DOHH2 (cell line): ENCODE data around the gene CCR5AS.
"Not testable (repeated sequence)": the region's sequence is repeated elsewhere in the genome, so short reads cannot be mapped to it uniquely, and the experiment has no call there.

Experiments
- H3F3A ChIP-seq: fragments of 200-600 bp; sonication (generic), shearing (Covaris generic); 2 replicates; pipeline ENCODE4 v1.6.0; 2016; ENCODE audit warnings: antibody characterized with exemption, mild to moderate bottlenecking; ENCODE audit not compliant: control insufficient read depth, insufficient read depth
- H3K27ac ChIP-seq: fragments of 200-600 bp; sonication (generic); 2 replicates; pipeline ENCODE4 v1.5.1; 2014; ENCODE audit warnings: low read depth, mild to moderate bottlenecking, low read length, moderate library complexity
- H3K27me3 ChIP-seq: fragments of 200-600 bp; sonication (generic); 2 replicates; pipeline ENCODE4 v1.6.1; 2014; ENCODE audit warnings: mild to moderate bottlenecking, low read length, mixed read lengths; ENCODE audit not compliant: control insufficient read depth
- H3K36me3 ChIP-seq: fragments of 200-600 bp; sonication (generic); 2 replicates; pipeline ENCODE4 v1.6.1; 2014; ENCODE audit warnings: mild to moderate bottlenecking, low read length, moderate library complexity, mixed read lengths; ENCODE audit not compliant: control insufficient read depth
- H3K4me1 ChIP-seq: fragments of 200-600 bp; sonication (generic); 2 replicates; pipeline ENCODE4 v1.6.1; 2014; ENCODE audit warnings: mild to moderate bottlenecking, low read length, mixed read lengths; ENCODE audit not compliant: control insufficient read depth
- H3K4me2 ChIP-seq: fragments of 200-600 bp; sonication (generic); 2 replicates; pipeline ENCODE4 v1.6.0; 2014; ENCODE audit warnings: mild to moderate bottlenecking, low read length, moderate library complexity
- H3K4me3 ChIP-seq: fragments of 200-600 bp; sonication (generic); 2 replicates; pipeline ENCODE4 v1.5.1; 2014; ENCODE audit warnings: mild to moderate bottlenecking, low read length, mixed read lengths
- H3K79me2 ChIP-seq: fragments of 200-600 bp; sonication (generic); 2 replicates; pipeline ENCODE4 v1.6.1; 2014; ENCODE audit warnings: mild to moderate bottlenecking, low read length, mixed read lengths; ENCODE audit not compliant: control insufficient read depth
- H3K9me2 ChIP-seq: fragments of 200-600 bp; sonication (generic); replicated peaks from 2 replicates; pipeline ENCODE4 v1.6.1; 2014; ENCODE audit warnings: mild to moderate bottlenecking, low read length, mixed read lengths; ENCODE audit not compliant: control insufficient read depth
- H3K9me3 ChIP-seq: fragments of 200-600 bp; sonication (generic); 2 replicates; pipeline ENCODE4 v1.6.1; 2014; ENCODE audit warnings: antibody characterized with exemption, low read length, mixed read lengths; ENCODE audit not compliant: control insufficient read depth, insufficient read depth
- H4K20me1 ChIP-seq: fragments of 200-600 bp; sonication (generic); 2 replicates; pipeline ENCODE4 v1.6.0; 2014; ENCODE audit warnings: low read depth, mild to moderate bottlenecking, antibody characterized with exemption, low read length, moderate library complexity; ENCODE audit not compliant: control insufficient read depth, insufficient read depth
- EZH2phosphoT487 ChIP-seq: fragments of 200-600 bp; sonication (generic); IDR thresholded peaks from 2 replicates; pipeline ENCODE4 v1.6.1; 2017; ENCODE audit warnings: borderline replicate concordance, mild to moderate bottlenecking, antibody characterized with exemption, low read length, moderate library complexity, mixed read lengths
- TF ChIP-seq, protein P1 (sequence below): fragments of 200-600 bp; sonication (generic); IDR thresholded peaks from one replicate; pipeline ENCODE4 v1.5.1; 2014; ENCODE audit warnings: antibody characterized with exemption, mild to moderate bottlenecking, low read depth, low read length; ENCODE audit not compliant: poor library complexity, severe bottlenecking

Gene CCR5AS

DNA sequence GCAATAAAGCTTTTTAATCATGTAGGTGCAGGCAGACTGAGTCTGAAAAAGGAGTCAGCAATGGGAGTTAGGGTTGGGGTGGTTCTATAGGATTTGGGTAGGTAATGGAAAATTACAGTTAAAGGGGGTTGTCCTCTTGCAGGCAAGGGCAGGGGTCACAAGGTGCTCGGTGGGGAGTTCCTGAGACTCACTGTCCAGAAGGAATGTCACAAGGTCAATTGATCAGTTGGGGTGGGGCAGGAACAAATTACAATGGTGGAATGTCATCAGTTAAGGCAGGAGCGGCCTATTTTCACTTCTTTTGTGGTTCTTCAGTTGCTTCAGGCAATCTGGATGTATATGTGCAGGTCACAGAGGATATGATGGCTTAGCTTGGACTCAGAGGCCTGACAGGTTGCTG, 13.9 kb downstream of the CCR5AS start:
- Histone ChIP-seq H3K4me3 (no peak overlapping the region), H3K9me2 (no peaks in the 10 kb centered on the region), H3K27ac (no peak overlapping the region)

GRCh38 chr3:46391526-46391925, 15.3 kb downstream of the CCR5AS start:
- not testable (repeated sequence) for H3K4me1 ChIP-seq, H3F3A ChIP-seq, H3K27me3 ChIP-seq, H3K4me2 ChIP-seq, H3K36me3 ChIP-seq, H3K9me3 ChIP-seq, H3K4me3 ChIP-seq, H3K79me2 ChIP-seq, H3K27ac ChIP-seq, H3K9me2 ChIP-seq, H4K20me1 ChIP-seq

More for the DNA sequence above, 13.9 kb downstream of the CCR5AS start:
- no peak overlapping the region for H3K4me2 ChIP-seq
- no peaks in the 10 kb centered on the region for H3K4me1 ChIP-seq
- H3F3A ChIP-seq, result no peaks in the 10 kb centered on the region
- H4K20me1 ChIP-seq, result no peaks in the 10 kb centered on the region
- no peaks in the 10 kb centered on the region for H3K9me3 ChIP-seq
- H3K36me3 ChIP-seq, result no peaks in the 10 kb centered on the region
- H3K27me3 ChIP-seq, result 0 out of 2 replicates have a peak, but pooled peaks cover 4% of the 10 kb centered on the region
- H3K79me2 ChIP-seq, result no peaks in the 10 kb centered on the region
- TF ChIP-seq, protein P1, sequence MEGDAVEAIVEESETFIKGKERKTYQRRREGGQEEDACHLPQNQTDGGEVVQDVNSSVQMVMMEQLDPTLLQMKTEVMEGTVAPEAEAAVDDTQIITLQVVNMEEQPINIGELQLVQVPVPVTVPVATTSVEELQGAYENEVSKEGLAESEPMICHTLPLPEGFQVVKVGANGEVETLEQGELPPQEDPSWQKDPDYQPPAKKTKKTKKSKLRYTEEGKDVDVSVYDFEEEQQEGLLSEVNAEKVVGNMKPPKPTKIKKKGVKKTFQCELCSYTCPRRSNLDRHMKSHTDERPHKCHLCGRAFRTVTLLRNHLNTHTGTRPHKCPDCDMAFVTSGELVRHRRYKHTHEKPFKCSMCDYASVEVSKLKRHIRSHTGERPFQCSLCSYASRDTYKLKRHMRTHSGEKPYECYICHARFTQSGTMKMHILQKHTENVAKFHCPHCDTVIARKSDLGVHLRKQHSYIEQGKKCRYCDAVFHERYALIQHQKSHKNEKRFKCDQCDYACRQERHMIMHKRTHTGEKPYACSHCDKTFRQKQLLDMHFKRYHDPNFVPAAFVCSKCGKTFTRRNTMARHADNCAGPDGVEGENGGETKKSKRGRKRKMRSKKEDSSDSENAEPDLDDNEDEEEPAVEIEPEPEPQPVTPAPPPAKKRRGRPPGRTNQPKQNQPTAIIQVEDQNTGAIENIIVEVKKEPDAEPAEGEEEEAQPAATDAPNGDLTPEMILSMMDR, result no peak
- no peak for TF ChIP-seq EZH2phosphoT487

- no peaks in the 10 kb centered on the region for H4K20me1 ChIP-seq
- no peaks in the 10 kb centered on the region for H3K9me3 ChIP-seq
- H3K4me1 ChIP-seq, result no peaks in the 10 kb centered on the region
- no peak overlapping the region for H3K4me2 ChIP-seq
- H3K36me3 ChIP-seq, result no peaks in the 10 kb centered on the region
- H3F3A ChIP-seq, result no peaks in the 10 kb centered on the region
- H3K9me2 ChIP-seq, result no peaks in the 10 kb centered on the region
- H3K79me2 ChIP-seq, result no peaks in the 10 kb centered on the region
- H3K27me3 ChIP-seq, result peaks cover 7% of the 10 kb centered on the region
- H3K27ac ChIP-seq, result no peak overlapping the region
- TF ChIP-seq, protein P1, result no peak
- TF ChIP-seq EZH2phosphoT487, result no peak
- H3K4me3 ChIP-seq, result no peak overlapping the region
These were observed 17.6 kb downstream of the CCR5AS start for GRCh38 chr3:46389306-46389705.

DNA sequence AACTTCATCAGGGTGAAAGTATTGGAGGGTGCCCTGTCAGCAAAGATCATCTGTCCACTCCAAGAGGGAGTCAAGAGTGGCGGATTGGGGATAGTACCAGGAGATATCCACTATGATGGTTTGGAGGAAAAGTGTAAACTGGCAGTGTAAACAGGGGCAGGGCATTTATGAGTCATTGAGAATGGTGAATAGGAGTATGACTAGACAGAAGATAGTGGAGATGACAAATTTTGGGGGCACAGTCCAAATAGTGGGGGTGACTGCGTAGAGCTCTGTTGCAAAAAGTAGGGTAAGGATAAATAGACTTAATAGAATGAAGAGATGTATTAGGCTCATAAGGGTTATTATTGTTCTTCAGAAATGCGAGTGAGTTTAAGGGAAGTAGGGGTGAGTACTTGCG, 18.0 kb downstream of the CCR5AS start:
- not testable (repeated sequence) for H3K4me3 ChIP-seq, H3K27ac ChIP-seq, H3K9me2 ChIP-seq, H3K4me2 ChIP-seq, H3K4me1 ChIP-seq, H3F3A ChIP-seq, H3K36me3 ChIP-seq, H3K79me2 ChIP-seq, H4K20me1 ChIP-seq, H3K9me3 ChIP-seq
- peaks cover 11% of the 10 kb centered on the region for H3K27me3 ChIP-seq
